ENCODE data around the gene PHACTR1.

The PHACTR1 gene

GRCh38 chr6:12772416-12772815, 55.8 kb downstream of the PHACTR1 start:
- no peak for TF ChIP-seq CTCF (IDR thresholded peaks at IDR 0.05; ENCODE audit: control insufficient read depth, extremely low read depth, insufficient read depth)
- no peak overlapping the region for H3K4me3 ChIP-seq (ENCODE audit: low read depth, low read length)
- no peak for DNase-seq (ENCODE audit: low read depth)

- TF ChIP-seq CTCF (IDR thresholded peaks at IDR 0.05; ENCODE audit: control insufficient read depth, extremely low read depth, insufficient read depth), result no peak
- DNase-seq (ENCODE audit: low read depth), result no peak
- H3K4me3 ChIP-seq (ENCODE audit: low read depth, low read length), result no peak overlapping the region
Measured at GRCh38 chr6:12776291-12776690, 59.7 kb downstream of the PHACTR1 start.

- no peak for DNase-seq (ENCODE audit: low read depth)
- H3K4me3 ChIP-seq (ENCODE audit: low read depth, low read length), result no peak overlapping the region
- no peak for TF ChIP-seq CTCF (IDR thresholded peaks at IDR 0.05; ENCODE audit: control insufficient read depth, extremely low read depth, insufficient read depth)
Measured at GRCh38 chr6:12779772-12780171, 63.2 kb downstream of the PHACTR1 start.

GRCh38 chr6:12782136-12782535, 65.6 kb downstream of the PHACTR1 start:
- peak; percentile 63 for DNase-seq (ENCODE audit: low read depth)
- TF ChIP-seq CTCF (IDR thresholded peaks at IDR 0.05; ENCODE audit: control insufficient read depth, extremely low read depth, insufficient read depth), result no peak
- no peak overlapping the region for H3K4me3 ChIP-seq (ENCODE audit: low read depth, low read length)

- DNase-seq (ENCODE audit: low read depth), result no peak
- no peak for TF ChIP-seq CTCF (IDR thresholded peaks at IDR 0.05; ENCODE audit: control insufficient read depth, extremely low read depth, insufficient read depth)
- H3K4me3 ChIP-seq (ENCODE audit: low read depth, low read length), result no peak overlapping the region
Measured at GRCh38 chr6:12785301-12785700, 68.7 kb downstream of the PHACTR1 start.

GRCh38 chr6:12785921-12786320, 69.4 kb downstream of the PHACTR1 start:
- H3K4me3 ChIP-seq (ENCODE audit: low read depth, low read length), result no peak overlapping the region
- no peak for DNase-seq (ENCODE audit: low read depth)
- no peak for TF ChIP-seq CTCF (IDR thresholded peaks at IDR 0.05; ENCODE audit: control insufficient read depth, extremely low read depth, insufficient read depth)

GRCh38 chr6:12791371-12791770, 74.8 kb downstream of the PHACTR1 start:
- no peak for TF ChIP-seq CTCF (IDR thresholded peaks at IDR 0.05; ENCODE audit: control insufficient read depth, extremely low read depth, insufficient read depth)
- H3K4me3 ChIP-seq (ENCODE audit: low read depth, low read length), result no peak overlapping the region
- DNase-seq (ENCODE audit: low read depth), result no peak

Data from LNCaP clone FGC (cell line).